IMR-90 (cell line): ENCODE measurements around the gene BCAS3. TPM values are rescaled to one million over a fixed set of nuclear protein-coding genes. Genes with fewer than 3 reads are reported as not detected.
A peak's percentile ranks its signal among the peaks of the same experiment; 100 is the strongest.

Experiments used
- ATAC-seq: fragments of 200-7000 bp; cut with Tn5 transposase; 2 replicates; pipeline ENCODE4 v1.9.1; 2020; ENCODE audit warnings: low read depth, mild to moderate bottlenecking, moderate library complexity
- BruUV-seq: library from RNA; stranded (reverse); fragments of 400-500 nt; replicated peaks from 2 replicates; lab custom pipeline; 2021; lab: Mats Ljungman, UMichigan
- CTCF ChIA-PET: fragments of 300-600 bp; formaldehyde crosslinking; extraction: SDS; loops from one replicate; lab custom pipeline; 2021; ENCODE audit warnings: antibody characterized with exemption; lab: Yijun Ruan, JAX
- POLR2A ChIA-PET: fragments of 300-600 bp; sonication (Branson Sonifier 250); formaldehyde crosslinking; loops from one replicate; lab custom pipeline; 2022; ENCODE audit warnings: antibody characterized with exemption; ENCODE audit not compliant: unreplicated experiment; lab: Charles Lee
- DNase-seq: peaks from one replicate; pipeline ENCODE4 v3.0.0; 2013
- H2AFZ ChIP-seq: replicated peaks from 2 replicates; pipeline ENCODE3; 2013; ENCODE audit warnings: low read length, mild to moderate bottlenecking; ENCODE audit not compliant: poor library complexity
- H2AK5ac ChIP-seq: 2 replicates; pipeline ENCODE4 v1.6.1; 2013; ENCODE audit warnings: low read depth, low read length, inconsistent platforms
- H2AK9ac ChIP-seq: replicated peaks from 2 replicates; pipeline ENCODE3; 2013; ENCODE audit warnings: mild to moderate bottlenecking, low read depth, low read length, moderate library complexity; ENCODE audit not compliant: poor library complexity
- H2BK120ac ChIP-seq: 2 replicates; pipeline ENCODE4 v1.6.1; 2013; ENCODE audit warnings: low read depth, low read length, inconsistent platforms
- H2BK15ac ChIP-seq: 3 replicates; pipeline ENCODE4 v1.6.1; 2013; ENCODE audit warnings: low read depth, low read length, inconsistent platforms
- H2BK20ac ChIP-seq: 2 replicates; pipeline ENCODE4 v1.6.1; 2013; ENCODE audit warnings: low read depth, mild to moderate bottlenecking, inconsistent platforms, low read length, moderate library complexity
- H2BK5ac ChIP-seq: 2 replicates; pipeline ENCODE4 v1.6.1; 2013; ENCODE audit warnings: mild to moderate bottlenecking, low read depth, low read length, inconsistent platforms; ENCODE audit not compliant: poor library complexity, severe bottlenecking
- H3K14ac ChIP-seq: replicated peaks from 2 replicates; pipeline ENCODE4 v1.6.1; 2013; ENCODE audit warnings: low read depth, low read length, inconsistent platforms
- H3K18ac ChIP-seq: 2 replicates; pipeline ENCODE4 v1.6.1; 2013; ENCODE audit warnings: low read depth, low read length, control low read depth
- H3K23ac ChIP-seq: 2 replicates; pipeline ENCODE4 v1.6.1; 2013; ENCODE audit warnings: low read depth, low read length, inconsistent platforms
- H3K27ac ChIP-seq: 2 replicates; pipeline ENCODE4 v1.5.1; 2013; ENCODE audit warnings: mild to moderate bottlenecking, control low read depth, low read length; ENCODE audit not compliant: insufficient read depth
- H3K27me3 ChIP-seq: 2 replicates; pipeline ENCODE4 v1.6.1; 2013; ENCODE audit warnings: low read length; ENCODE audit not compliant: control insufficient read depth, insufficient read depth
- H3K36me3 ChIP-seq: 2 replicates; pipeline ENCODE4 v1.6.1; 2013; ENCODE audit warnings: low read length, mixed read lengths; ENCODE audit not compliant: control insufficient read depth, insufficient read depth
- H3K4ac ChIP-seq: 2 replicates; pipeline ENCODE4 v1.6.1; 2013; ENCODE audit warnings: low read depth, low read length, inconsistent platforms
- H3K4me1 ChIP-seq: 2 replicates; pipeline ENCODE4 v1.6.1; 2013; ENCODE audit warnings: low read length, mixed read lengths; ENCODE audit not compliant: control insufficient read depth, insufficient read depth
- H3K4me2 ChIP-seq: 2 replicates; pipeline ENCODE4 v1.6.1; 2013; ENCODE audit warnings: low read depth, mild to moderate bottlenecking, control low read depth, low read length, moderate library complexity
- H3K4me3 ChIP-seq: 2 replicates; pipeline ENCODE4 v1.5.1; 2013; ENCODE audit warnings: low read depth, mild to moderate bottlenecking, control low read depth, low read length, moderate library complexity; ENCODE audit not compliant: insufficient read depth
- H3K56ac ChIP-seq: 2 replicates; pipeline ENCODE4 v1.6.1; 2013; ENCODE audit warnings: low read length, inconsistent platforms; ENCODE audit not compliant: insufficient read depth; ENCODE audit errors: extremely low read depth
- H3K79me1 ChIP-seq, 2 experiments: 2 replicates each; pipeline ENCODE4 v1.6.1; 2013; ENCODE audit warnings: low read length in 2 of 2, inconsistent platforms in 1 of 2, low read depth in 1 of 2
- H3K9ac ChIP-seq: 2 replicates; pipeline ENCODE4 v1.6.1; 2013; ENCODE audit warnings: low read depth, low read length, control low read depth
- H3K9me1 ChIP-seq: 2 replicates; pipeline ENCODE4 v1.6.1; 2013; ENCODE audit warnings: low read length, inconsistent platforms; ENCODE audit not compliant: insufficient read depth
- H3K9me3 ChIP-seq: 2 replicates; pipeline ENCODE4 v1.6.1; 2013; ENCODE audit warnings: low read length; ENCODE audit not compliant: control insufficient read depth, insufficient read depth
- H4K20me1 ChIP-seq: 2 replicates; pipeline ENCODE4 v1.6.1; 2013; ENCODE audit warnings: low read length, inconsistent platforms; ENCODE audit not compliant: insufficient read depth
- H4K5ac ChIP-seq: 2 replicates; pipeline ENCODE4 v1.6.1; 2013; ENCODE audit warnings: mild to moderate bottlenecking, low read depth, low read length, control low read depth
- H4K8ac ChIP-seq, 2 experiments: 2 replicates each; pipeline ENCODE4 v1.6.1; 2013; ENCODE audit warnings: low read depth in 2 of 2, low read length in 2 of 2, control low read depth in 1 of 2, inconsistent platforms in 1 of 2
- H4K91ac ChIP-seq: 2 replicates; pipeline ENCODE4 v1.6.1; 2013; ENCODE audit warnings: low read depth, low read length, inconsistent platforms; ENCODE audit not compliant: insufficient read depth
- BHLHE40 ChIP-seq: fragments of 150-350 bp; IDR thresholded peaks from 2 replicates; pipeline ENCODE4 v1.6.1; 2016; ENCODE audit warnings: mild to moderate bottlenecking, low read depth, low read length
- CEBPB ChIP-seq: IDR thresholded peaks from 2 replicates; pipeline ENCODE4 v1.6.1; 2012; ENCODE audit warnings: low read depth, low read length, improper control_type of control experiment
- CHD1 ChIP-seq: IDR thresholded peaks from 2 replicates; pipeline ENCODE4 v1.6.1; 2012; ENCODE audit warnings: low read depth, low read length, improper control_type of control experiment
- FOS ChIP-seq: fragments of 150-350 bp; IDR thresholded peaks from 2 replicates; pipeline ENCODE4 v1.6.1; 2016; ENCODE audit warnings: low read depth, low read length
- MAFK ChIP-seq: IDR thresholded peaks from 2 replicates; pipeline ENCODE4 v1.6.1; 2012; ENCODE audit warnings: low read depth, low read length, improper control_type of control experiment
- MAZ ChIP-seq: IDR thresholded peaks from 2 replicates; pipeline ENCODE4 v1.6.1; 2012; ENCODE audit warnings: low read depth, mild to moderate bottlenecking, low read length, improper control_type of control experiment, moderate library complexity, borderline replicate concordance
- MXI1 ChIP-seq: IDR thresholded peaks from 2 replicates; pipeline ENCODE4 v1.6.1; 2012; ENCODE audit warnings: low read depth, mild to moderate bottlenecking, low read length, moderate library complexity, borderline replicate concordance
- NFE2L2 ChIP-seq: fragments of 150-350 bp; IDR thresholded peaks from 2 replicates; pipeline ENCODE4 v1.6.1; 2016; ENCODE audit warnings: low read depth, mild to moderate bottlenecking, low read length
- POLR2A ChIP-seq: IDR thresholded peaks from 2 replicates; pipeline ENCODE4 v1.6.1; 2012; ENCODE audit warnings: mild to moderate bottlenecking, low read depth, low read length
- RAD21 ChIP-seq: IDR thresholded peaks from 2 replicates; pipeline ENCODE4 v1.6.1; 2012; ENCODE audit warnings: low read length, improper control_type of control experiment
- RCOR1 ChIP-seq: IDR thresholded peaks from 2 replicates; pipeline ENCODE4 v1.6.1; 2012; ENCODE audit warnings: mild to moderate bottlenecking, low read length, improper control_type of control experiment; ENCODE audit not compliant: insufficient replicate concordance
- RFX5 ChIP-seq: IDR thresholded peaks from 2 replicates; pipeline ENCODE4 v1.8.0; 2012; ENCODE audit warnings: low read depth, mild to moderate bottlenecking, low read length, moderate library complexity
- SMC3 ChIP-seq: fragments of 150-350 bp; IDR thresholded peaks from 2 replicates; pipeline ENCODE4 v1.6.1; 2016; ENCODE audit warnings: low read depth, mild to moderate bottlenecking, antibody characterized with exemption, low read length, moderate library complexity
- WGBS, 2 experiments: methylation state at CpG; one replicate each; pipeline versions ENCODE4 v1.1.5 to v1.1.7; 2013; ENCODE audit warnings: missing lambda C conversion rate in 2 of 2; ENCODE audit not compliant: insufficient read length in 1 of 2; ENCODE audit errors: extremely low coverage in 2 of 2; 5-methylcytosine and 5-hydroxymethylcytosine counted together
- dilution Hi-C: fragments of 300-500 bp; cut with HindIII; formaldehyde crosslinking; loops from one replicate; pipeline ENCODE4 v1.14.3; 2018; ENCODE audit warnings: low sequenced_read_pairs; ENCODE audit not compliant: unreplicated experiment
- in situ Hi-C: fragments of 300-500 bp; cut with MboI; formaldehyde crosslinking; loops from 3 replicates; pipeline ENCODE4 v1.14.3; 2019; ENCODE audit warnings: low sequenced_read_pairs, inconsistent platforms, mixed read lengths
- intact Hi-C: fragments of 100-400 bp; cut with micrococcal nuclease; formaldehyde crosslinking; loops from 2 replicates; pipeline ENCODE4 v1.10.0; 2022
- polyA plus RNA-seq, 3 experiments: library from polyadenylated mRNA; depleted of rRNA; stranded (reverse); fragments of >200 nt; gene quantifications; 2 replicates each; pipeline ENCODE4 v1.2.3, GENCODE V29; 2012; ENCODE audit warnings: low replicate concordance in 1 of 3
- total RNA-seq: library from RNA; depleted of rRNA; stranded (reverse); fragments of >200 nt; gene quantifications from 2 replicates; pipeline ENCODE4 v1.2.3, GENCODE V29; 2012
- TF ChIP-seq, protein P1 (sequence below): conservative IDR thresholded peaks from 2 replicates; pipeline ENCODE4 v1.5.1; 2012; ENCODE audit warnings: mild to moderate bottlenecking, low read depth, low read length, improper control_type of control experiment
- TF ChIP-seq, protein P2 (sequence below): fragments of 150-350 bp; IDR thresholded peaks from 2 replicates; pipeline ENCODE4 v1.6.1; 2017; ENCODE audit warnings: mild to moderate bottlenecking, antibody characterized with exemption, low read length, low read depth

Gene BCAS3
- total and polyA plus RNA-seq, 2 of the 4 experiments (the other 2 are of a cell fraction), result 6.3 to 27.1 TPM

DNA sequence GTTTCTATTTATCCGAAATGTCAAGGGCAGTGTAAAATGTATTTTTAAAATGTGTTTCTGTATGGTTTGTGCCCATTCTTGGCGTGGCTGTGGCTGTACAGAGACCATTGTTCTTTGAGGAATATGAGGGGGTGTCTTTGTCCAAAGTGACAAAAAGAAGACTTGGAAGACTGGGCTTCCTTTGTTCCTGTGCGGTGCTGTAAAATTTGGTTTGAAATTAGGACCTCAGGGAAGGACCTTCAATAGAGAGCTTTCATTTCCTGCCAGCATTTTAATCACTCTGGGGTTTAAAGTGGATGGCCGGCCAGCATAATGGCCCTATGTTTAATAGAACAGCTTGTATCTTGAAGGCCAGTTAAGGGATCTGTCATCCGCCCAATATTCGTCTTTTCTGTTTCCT lies 531.9 kb downstream of the BCAS3 start:
- H3K9me3 ChIP-seq, result no peaks in the 10 kb centered on the region
- intact Hi-C loops, result loop anchor here (1.0 to 2.0 kb wide), 2 partner anchors 9 to 189 kb away; partner anchors contain the start of gene TBX2
- H2BK20ac ChIP-seq, result peak overlapping the region; percentile 85
- no peak overlapping the region for H2AK9ac ChIP-seq
- H4K5ac ChIP-seq, result peak overlapping the region; percentile 96
- CTCF ChIA-PET, result interaction anchor here (1.1 to 1.2 kb wide), 2 partner anchors 104 to 489 kb away, joined by 3 read pairs; no protein-coding TSS in a partner anchor
- H3K27ac ChIP-seq, result peak overlapping the region; percentile 54; the same call in 1 of the 2 replicates
- no peak for TF ChIP-seq RAD21
- TF ChIP-seq FOS, result no peak
- TF ChIP-seq NFE2L2, result no peak
- no peak for TF ChIP-seq MAZ
- TF ChIP-seq CEBPB, result no peak
- no peak for TF ChIP-seq SMC3
- TF ChIP-seq, protein P1, sequence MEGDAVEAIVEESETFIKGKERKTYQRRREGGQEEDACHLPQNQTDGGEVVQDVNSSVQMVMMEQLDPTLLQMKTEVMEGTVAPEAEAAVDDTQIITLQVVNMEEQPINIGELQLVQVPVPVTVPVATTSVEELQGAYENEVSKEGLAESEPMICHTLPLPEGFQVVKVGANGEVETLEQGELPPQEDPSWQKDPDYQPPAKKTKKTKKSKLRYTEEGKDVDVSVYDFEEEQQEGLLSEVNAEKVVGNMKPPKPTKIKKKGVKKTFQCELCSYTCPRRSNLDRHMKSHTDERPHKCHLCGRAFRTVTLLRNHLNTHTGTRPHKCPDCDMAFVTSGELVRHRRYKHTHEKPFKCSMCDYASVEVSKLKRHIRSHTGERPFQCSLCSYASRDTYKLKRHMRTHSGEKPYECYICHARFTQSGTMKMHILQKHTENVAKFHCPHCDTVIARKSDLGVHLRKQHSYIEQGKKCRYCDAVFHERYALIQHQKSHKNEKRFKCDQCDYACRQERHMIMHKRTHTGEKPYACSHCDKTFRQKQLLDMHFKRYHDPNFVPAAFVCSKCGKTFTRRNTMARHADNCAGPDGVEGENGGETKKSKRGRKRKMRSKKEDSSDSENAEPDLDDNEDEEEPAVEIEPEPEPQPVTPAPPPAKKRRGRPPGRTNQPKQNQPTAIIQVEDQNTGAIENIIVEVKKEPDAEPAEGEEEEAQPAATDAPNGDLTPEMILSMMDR, result no peak
- TF ChIP-seq MAFK, result no peak
- TF ChIP-seq, protein P2, sequence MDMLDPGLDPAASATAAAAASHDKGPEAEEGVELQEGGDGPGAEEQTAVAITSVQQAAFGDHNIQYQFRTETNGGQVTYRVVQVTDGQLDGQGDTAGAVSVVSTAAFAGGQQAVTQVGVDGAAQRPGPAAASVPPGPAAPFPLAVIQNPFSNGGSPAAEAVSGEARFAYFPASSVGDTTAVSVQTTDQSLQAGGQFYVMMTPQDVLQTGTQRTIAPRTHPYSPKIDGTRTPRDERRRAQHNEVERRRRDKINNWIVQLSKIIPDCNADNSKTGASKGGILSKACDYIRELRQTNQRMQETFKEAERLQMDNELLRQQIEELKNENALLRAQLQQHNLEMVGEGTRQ, result no peak
- TF ChIP-seq CHD1, result no peak
- no peak for TF ChIP-seq RCOR1
- no peak for TF ChIP-seq MXI1
- no peak for TF ChIP-seq RFX5
- no peak for TF ChIP-seq POLR2A
- no peak for TF ChIP-seq BHLHE40
- in situ Hi-C loops, result no loop called here
- peak overlapping the region; percentile 77 for H3K23ac ChIP-seq
- POLR2A ChIA-PET, result interaction anchor here (1.9 kb wide), 1 partner anchor 9 kb away, joined by 30 read pairs; no protein-coding TSS in a partner anchor
- peak overlapping the region; percentile 69 for H3K18ac ChIP-seq
- peak overlapping the region; percentile 47 for H2AFZ ChIP-seq
- peaks cover 11% of the 10 kb centered on the region for H3K4me1 ChIP-seq
- DNase-seq, result no peak
- no peaks in the 10 kb centered on the region for H3K36me3 ChIP-seq
- 0 out of 2 replicates have a peak, but pooled peaks cover 3% of the 10 kb centered on the region for H3K9me1 ChIP-seq
- H3K4ac ChIP-seq, result peak overlapping the region; percentile 81
- peak overlapping the region; percentile 74; the same call in 1 of the 2 replicates for H3K56ac ChIP-seq
- peak overlapping the region; percentile 52; the same call in 1 of the 2 replicates for H3K9ac ChIP-seq
- H4K91ac ChIP-seq, result peak overlapping the region; percentile 71; the same call in 1 of the 2 replicates
- peak overlapping the region; percentile 80 for H2BK120ac ChIP-seq
- peak overlapping the region; percentile 29 for H2AK5ac ChIP-seq
- H4K8ac ChIP-seq, result peak overlapping the region; percentile 52 to 74
- H3K79me1 ChIP-seq, result peaks cover 3 to 12% of the 10 kb centered on the region in 2 experiments; a peak in 1 of 4 replicates
- dilution Hi-C loops, result no loop called here
- no TSS peak for BruUV-seq
- no peaks in the 10 kb centered on the region for H3K27me3 ChIP-seq
- no peak overlapping the region for H3K4me3 ChIP-seq
- H2BK15ac ChIP-seq, result peak overlapping the region; percentile 78; the same call in 2 of the 3 replicates
- ATAC-seq, result no peak
- WGBS, 2 experiments, result 42% methylated on average over 2 of the region's 6 CpGs; no CpG with 5 or more reads in 1 of the 2 experiments
- peak overlapping the region; percentile 65 for H3K14ac ChIP-seq
- H4K20me1 ChIP-seq, result no peaks in the 10 kb centered on the region
- peak overlapping the region; percentile 69 for H2BK5ac ChIP-seq
- peak overlapping the region; percentile 69 for H3K4me2 ChIP-seq
